ENCODE results near the gene AKAP6. TPM values are rescaled to one million over a fixed set of nuclear protein-coding genes. Genes with fewer than 3 reads are reported as not detected.
A peak's percentile ranks its signal among the peaks of the same experiment; 100 is the strongest.

The AKAP6 gene
- total and polyA plus RNA-seq, 9 donors, result 25.4 to 87.1 (median 59.6) TPM

DNA sequence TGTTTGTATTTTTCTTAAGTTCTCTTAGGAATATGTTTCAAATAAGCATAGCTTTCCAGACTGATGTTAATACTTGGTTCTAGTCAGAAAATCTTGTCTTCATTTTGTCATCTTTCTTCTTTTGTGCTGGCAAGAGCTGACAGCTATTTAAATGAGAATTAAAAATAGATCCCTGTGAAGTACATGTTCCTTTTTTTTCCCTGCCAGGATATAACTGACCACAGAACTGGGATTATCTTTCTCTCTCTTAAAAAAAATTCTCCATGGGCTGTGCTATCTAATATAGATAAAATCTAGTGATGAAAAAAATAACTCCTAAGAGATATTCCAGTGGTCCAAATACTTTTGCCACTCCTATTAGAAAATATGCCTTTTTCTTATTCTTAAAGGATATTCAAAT, 163.4 kb downstream of the AKAP6 start:
- Histone ChIP-seq H3K27ac (ENCODE audit: low read length) (peak overlapping the region; percentile 68), H3K9me3 (replicated peaks; ENCODE audit: control insufficient read depth, low read depth, low read length) (no peaks in the 10 kb centered on the region), H3K4me1 (ENCODE audit: control insufficient read depth, insufficient read depth, low read length) (peaks cover 22% of the 10 kb centered on the region), H3K4me3 (ENCODE audit: low read length) (no peak overlapping the region), H3K36me3 (ENCODE audit: control insufficient read depth, insufficient read depth, low read length) (no peaks in the 10 kb centered on the region), H3K27me3 (ENCODE audit: control insufficient read depth, insufficient read depth, low read length) (no peaks in the 10 kb centered on the region)
- DNase-seq, result peak; percentile 43

GRCh38 chr14:32494609-32495434, 165.7 kb downstream of the AKAP6 start:
- Histone ChIP-seq H3K9me3 (replicated peaks; ENCODE audit: control insufficient read depth, low read depth, low read length) (no peaks in the 10 kb centered on the region), H3K36me3 (ENCODE audit: control insufficient read depth, insufficient read depth, low read length) (no peaks in the 10 kb centered on the region), H3K27me3 (ENCODE audit: control insufficient read depth, insufficient read depth, low read length) (no peaks in the 10 kb centered on the region), H3K4me3 (ENCODE audit: low read length) (peak overlapping the region; percentile 38), H3K4me1 (ENCODE audit: control insufficient read depth, insufficient read depth, low read length) (peaks cover 24% of the 10 kb centered on the region), H3K27ac (ENCODE audit: low read length) (peak overlapping the region; percentile 96)
- DNase-seq, result peak; percentile 88
- 80% methylated on average over 1 of the region's 5 CpGs for WGBS (ENCODE audit: insufficient coverage)

DNA sequence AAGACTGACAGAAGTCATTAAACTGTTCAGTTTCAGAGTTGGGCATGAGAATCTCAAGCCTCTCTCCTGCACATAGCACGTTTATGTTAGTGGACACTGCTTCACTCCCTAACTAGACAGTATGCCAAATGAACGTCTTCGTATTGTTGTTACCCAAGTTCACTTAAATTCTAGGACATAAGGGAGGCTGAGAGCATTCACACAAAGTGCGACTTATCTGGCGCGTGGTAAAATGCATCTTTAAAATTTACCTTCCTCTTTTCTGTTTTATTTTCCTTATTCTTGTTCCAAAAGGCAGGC, 166.3 kb downstream of the AKAP6 start:
- H3K27me3 ChIP-seq (ENCODE audit: control insufficient read depth, insufficient read depth, low read length), result no peaks in the 10 kb centered on the region
- H3K4me1 ChIP-seq (ENCODE audit: control insufficient read depth, insufficient read depth, low read length), result peaks cover 24% of the 10 kb centered on the region
- peak overlapping the region; percentile 96 for H3K27ac ChIP-seq (ENCODE audit: low read length)
- peak overlapping the region; percentile 38 for H3K4me3 ChIP-seq (ENCODE audit: low read length)
- H3K9me3 ChIP-seq (replicated peaks; ENCODE audit: control insufficient read depth, low read depth, low read length), result no peaks in the 10 kb centered on the region
- no peak for DNase-seq
- WGBS (ENCODE audit: insufficient coverage), result no CpG with 5 or more reads among the region's 6 CpGs
- no peaks in the 10 kb centered on the region for H3K36me3 ChIP-seq (ENCODE audit: control insufficient read depth, insufficient read depth, low read length)

DNA sequence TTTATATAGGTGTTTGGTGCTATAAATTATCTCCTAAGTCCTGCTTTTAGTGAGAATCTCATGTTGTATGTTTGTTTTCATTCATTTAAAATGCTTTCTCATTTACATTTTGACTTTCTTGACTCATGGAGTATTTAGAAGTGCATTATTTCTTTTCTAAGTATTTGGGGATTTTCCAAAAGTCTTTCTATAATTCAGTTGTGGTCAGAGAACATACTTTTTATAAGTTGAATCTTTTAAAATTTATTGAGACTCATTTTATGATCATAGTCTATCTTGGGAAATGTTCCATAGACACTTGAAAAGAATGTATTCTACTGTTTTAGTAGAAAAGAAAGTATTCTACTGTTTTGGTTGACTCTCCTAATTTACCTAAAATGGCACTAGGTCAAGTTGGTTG, 168.2 kb downstream of the AKAP6 start:
- DNase-seq, result no peak
- Histone ChIP-seq H3K27me3 (ENCODE audit: control insufficient read depth, insufficient read depth, low read length) (no peaks in the 10 kb centered on the region), H3K36me3 (ENCODE audit: control insufficient read depth, insufficient read depth, low read length) (no peaks in the 10 kb centered on the region), H3K4me3 (ENCODE audit: low read length) (peak overlapping the region; percentile 38), H3K27ac (ENCODE audit: low read length) (peak overlapping the region; percentile 96), H3K9me3 (replicated peaks; ENCODE audit: control insufficient read depth, low read depth, low read length) (no peaks in the 10 kb centered on the region), H3K4me1 (ENCODE audit: control insufficient read depth, insufficient read depth, low read length) (peaks cover 22% of the 10 kb centered on the region)

DNA sequence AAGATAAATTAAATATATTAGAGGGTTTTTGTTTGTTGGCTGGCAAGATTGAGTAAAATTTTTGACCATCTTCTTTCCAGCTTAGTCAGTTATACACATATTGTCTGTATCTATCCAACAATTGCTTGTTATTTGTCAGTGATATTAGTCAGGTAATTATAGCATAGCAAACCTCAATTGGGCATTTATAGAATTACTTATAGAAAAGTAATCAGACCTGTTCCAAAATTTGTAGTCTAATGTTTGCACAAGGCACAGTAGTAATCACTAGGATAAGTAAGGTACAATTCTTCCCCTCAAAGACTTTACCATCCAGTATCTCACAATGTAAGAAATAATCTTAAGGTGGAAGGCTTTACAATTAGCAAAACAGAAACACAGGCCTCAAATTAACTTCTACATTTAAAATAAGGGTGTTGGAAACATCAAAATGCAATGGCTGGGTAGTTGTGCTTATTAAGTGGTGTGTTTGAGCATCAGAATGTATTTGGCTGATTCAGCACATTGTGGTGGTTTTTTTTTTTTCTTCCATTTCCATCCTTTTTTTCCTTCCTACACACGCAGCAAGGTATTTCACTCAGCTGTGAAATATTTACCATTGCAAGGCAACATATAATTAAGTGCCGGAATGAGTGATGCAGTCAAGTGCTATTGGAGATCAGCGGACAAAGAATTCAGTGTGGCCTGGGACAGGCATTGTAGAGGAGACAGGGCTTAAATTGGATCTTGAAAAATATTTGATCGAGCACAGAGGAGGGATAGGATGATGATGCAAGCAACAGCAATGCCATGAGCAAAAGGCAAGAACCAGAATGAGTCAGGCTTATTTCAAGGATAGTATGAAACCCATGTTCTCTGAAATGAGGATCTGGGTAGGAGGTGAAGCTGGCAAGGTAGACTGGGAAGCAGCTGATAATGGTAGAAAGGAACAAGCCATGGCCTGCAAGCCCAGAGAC, 178.2 kb downstream of the AKAP6 start:
- Histone ChIP-seq H3K4me1 (ENCODE audit: control insufficient read depth, insufficient read depth, low read length) (peaks cover 8% of the 10 kb centered on the region), H3K27ac (ENCODE audit: low read length) (peak overlapping the region; percentile 23), H3K36me3 (ENCODE audit: control insufficient read depth, insufficient read depth, low read length) (no peaks in the 10 kb centered on the region), H3K27me3 (ENCODE audit: control insufficient read depth, insufficient read depth, low read length) (no peaks in the 10 kb centered on the region), H3K4me3 (ENCODE audit: low read length) (no peak overlapping the region), H3K9me3 (replicated peaks; ENCODE audit: control insufficient read depth, low read depth, low read length) (no peaks in the 10 kb centered on the region)
- DNase-seq, result no peak
- 76% methylated on average over 3 of the region's 4 CpGs for WGBS (ENCODE audit: insufficient coverage)

GRCh38 chr14:32508281-32508680, 179.2 kb downstream of the AKAP6 start:
- peaks cover 9% of the 10 kb centered on the region for H3K4me1 ChIP-seq (ENCODE audit: control insufficient read depth, insufficient read depth, low read length)
- H3K4me3 ChIP-seq (ENCODE audit: low read length), result no peak overlapping the region
- H3K27ac ChIP-seq (ENCODE audit: low read length), result peak overlapping the region; percentile 59
- H3K9me3 ChIP-seq (replicated peaks; ENCODE audit: control insufficient read depth, low read depth, low read length), result no peaks in the 10 kb centered on the region
- no peaks in the 10 kb centered on the region for H3K27me3 ChIP-seq (ENCODE audit: control insufficient read depth, insufficient read depth, low read length)
- no peaks in the 10 kb centered on the region for H3K36me3 ChIP-seq (ENCODE audit: control insufficient read depth, insufficient read depth, low read length)
- no peak for DNase-seq
- WGBS (ENCODE audit: insufficient coverage), result no CpG with 5 or more reads among the region's 2 CpGs

- DNase-seq, result peak; percentile 89
- no peaks in the 10 kb centered on the region for H3K9me3 ChIP-seq (replicated peaks; ENCODE audit: control insufficient read depth, low read depth, low read length)
- no peaks in the 10 kb centered on the region for H3K27me3 ChIP-seq (ENCODE audit: control insufficient read depth, insufficient read depth, low read length)
- H3K27ac ChIP-seq (ENCODE audit: low read length), result peak overlapping the region; percentile 88
- H3K4me3 ChIP-seq (ENCODE audit: low read length), result no peak overlapping the region
- H3K36me3 ChIP-seq (ENCODE audit: control insufficient read depth, insufficient read depth, low read length), result no peaks in the 10 kb centered on the region
- 25% methylated on average over 8 of the region's 10 CpGs for WGBS (ENCODE audit: insufficient coverage)
- peaks cover 11% of the 10 kb centered on the region for H3K4me1 ChIP-seq (ENCODE audit: control insufficient read depth, insufficient read depth, low read length)
Observed at GRCh38 chr14:32509632-32510187, 180.6 kb downstream of the AKAP6 start.

- no peaks in the 10 kb centered on the region for H3K27me3 ChIP-seq (ENCODE audit: control insufficient read depth, insufficient read depth, low read length)
- H3K27ac ChIP-seq (ENCODE audit: low read length), result peak overlapping the region; percentile 74
- WGBS (ENCODE audit: insufficient coverage), result no CpG with 5 or more reads among the region's 3 CpGs
- no peaks in the 10 kb centered on the region for H3K9me3 ChIP-seq (replicated peaks; ENCODE audit: control insufficient read depth, low read depth, low read length)
- no peak overlapping the region for H3K4me3 ChIP-seq (ENCODE audit: low read length)
- no peak for DNase-seq
- no peaks in the 10 kb centered on the region for H3K36me3 ChIP-seq (ENCODE audit: control insufficient read depth, insufficient read depth, low read length)
- H3K4me1 ChIP-seq (ENCODE audit: control insufficient read depth, insufficient read depth, low read length), result peaks cover 14% of the 10 kb centered on the region
Observed at GRCh38 chr14:32510815-32511214, 181.7 kb downstream of the AKAP6 start.

DNA sequence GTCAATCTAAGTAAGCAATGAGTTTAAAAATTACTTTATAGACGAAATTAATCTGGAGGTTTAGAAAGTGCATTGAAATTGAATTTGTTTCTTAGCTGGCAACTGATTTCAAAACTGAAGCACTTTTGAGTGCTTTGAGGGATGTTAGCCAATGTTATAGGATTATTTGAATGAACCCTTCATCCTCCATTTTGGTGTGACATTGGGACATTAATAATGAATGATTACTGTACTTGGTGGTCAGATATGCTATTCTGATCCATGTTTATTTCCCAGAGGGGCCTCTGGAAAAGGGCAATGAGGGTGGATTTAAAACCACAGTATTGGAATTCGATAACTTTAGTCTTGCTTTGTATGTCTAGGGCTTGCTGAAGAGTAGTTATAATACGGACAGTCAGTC, 183.2 kb downstream of the AKAP6 start:
- no peak for DNase-seq
- Histone ChIP-seq H3K36me3 (ENCODE audit: control insufficient read depth, insufficient read depth, low read length) (no peaks in the 10 kb centered on the region), H3K27me3 (ENCODE audit: control insufficient read depth, insufficient read depth, low read length) (no peaks in the 10 kb centered on the region), H3K4me1 (ENCODE audit: control insufficient read depth, insufficient read depth, low read length) (peaks cover 14% of the 10 kb centered on the region), H3K9me3 (replicated peaks; ENCODE audit: control insufficient read depth, low read depth, low read length) (no peaks in the 10 kb centered on the region), H3K4me3 (ENCODE audit: low read length) (no peak overlapping the region), H3K27ac (ENCODE audit: low read length) (no peak overlapping the region)
- no CpG with 5 or more reads among the region's 3 CpGs for WGBS (ENCODE audit: insufficient coverage)

DNA sequence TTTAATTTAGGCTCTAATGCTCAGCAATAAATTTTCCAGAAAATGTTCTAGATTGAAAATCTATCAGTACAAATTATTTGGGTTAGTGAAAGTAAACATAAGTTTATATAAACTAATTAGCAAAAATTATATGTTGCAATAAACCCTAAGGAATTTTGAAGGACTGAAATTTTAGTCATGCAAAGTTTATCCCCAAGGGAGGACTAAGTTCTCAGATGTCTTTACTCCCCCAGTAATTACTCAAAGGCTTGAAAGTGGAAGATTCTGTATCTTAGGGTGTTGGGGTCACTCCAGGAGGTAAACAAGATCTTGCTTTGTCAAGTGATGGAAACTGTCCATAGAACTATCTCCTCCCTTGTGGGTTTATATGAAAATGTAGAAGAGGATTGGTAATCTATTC, 183.7 kb downstream of the AKAP6 start:
- H3K27me3 ChIP-seq (ENCODE audit: control insufficient read depth, insufficient read depth, low read length), result no peaks in the 10 kb centered on the region
- no peaks in the 10 kb centered on the region for H3K9me3 ChIP-seq (replicated peaks; ENCODE audit: control insufficient read depth, low read depth, low read length)
- H3K27ac ChIP-seq (ENCODE audit: low read length), result peak overlapping the region; percentile 56
- no peak for DNase-seq
- H3K36me3 ChIP-seq (ENCODE audit: control insufficient read depth, insufficient read depth, low read length), result no peaks in the 10 kb centered on the region
- H3K4me1 ChIP-seq (ENCODE audit: control insufficient read depth, insufficient read depth, low read length), result peaks cover 14% of the 10 kb centered on the region
- H3K4me3 ChIP-seq (ENCODE audit: low read length), result no peak overlapping the region

All from muscle of leg (tissue), 11 donors.